Testis (tissue), 3 donors: Measurements from ENCODE around the gene SORCS3. TPM values are rescaled to one million over a fixed set of nuclear protein-coding genes. Genes with fewer than 3 reads are reported as not detected.

Source experiments
- DNase-seq: peaks from one replicate; pipeline ENCODE4 v3.0.0-alpha.2; 2019
- H3K27ac ChIP-seq, 2 donors: fragments of 200-600 bp; sonication (generic); one replicate each; pipeline ENCODE4 v1.5.1; 2019
- H3K27me3 ChIP-seq: fragments of 200-600 bp; sonication (generic); one replicate; pipeline ENCODE4 v1.5.1; 2019
- H3K36me3 ChIP-seq: fragments of 200-600 bp; sonication (generic); one replicate; pipeline ENCODE4 v1.5.1; 2017; ENCODE audit warnings: low read depth; ENCODE audit errors: missing control alignments
- H3K4me1 ChIP-seq: fragments of 200-600 bp; sonication (generic); one replicate; pipeline ENCODE4 v1.5.1; 2019
- H3K4me3 ChIP-seq, 2 donors: fragments of 200-600 bp; sonication (generic); one replicate each; pipeline ENCODE4 v1.5.1; 2017 to 2019
- H3K9me3 ChIP-seq: fragments of 200-600 bp; sonication (generic); one replicate; pipeline ENCODE4 v1.5.1; 2017
- CTCF ChIP-seq, 3 experiments: fragments of 450-650 bp in 2 of 3; fragments of 200-600 bp in 1 of 3; sonication (generic) in 1 of 3; IDR thresholded peaks; one replicate each; pipeline ENCODE4 v1.5.1; 2016 to 2019; ENCODE audit warnings: antibody characterized with exemption in 3 of 3, mild to moderate bottlenecking in 2 of 3, moderate library complexity in 1 of 3
- POLR2A ChIP-seq: fragments of 450-650 bp; IDR thresholded peaks from one replicate; pipeline ENCODE4 v1.6.1; 2017; ENCODE audit warnings: antibody characterized with exemption, mild to moderate bottlenecking, moderate library complexity
- WGBS, 2 donors: methylation state at CpG; one replicate each; pipeline ENCODE4 v1.1.5; 2018; 5-methylcytosine and 5-hydroxymethylcytosine counted together
- intact Hi-C: fragments of 100-400 bp; cut with DNase I; formaldehyde crosslinking; loops from one replicate; pipeline ENCODE4 v1.15.1; 2023; ENCODE audit warnings: low total_unique reads
- polyA plus RNA-seq: library from polyadenylated mRNA; stranded (reverse); fragments of 350-450 nt; fragmentation: Illumina TruSeq; extraction: RNeasy Lipid Tissue Mini Kit (QIAGEN cat#74804); gene quantifications from one replicate; pipeline ENCODE4 v1.2.3, GENCODE V29; 2014; ENCODE audit warnings: low read depth, low replicate concordance; ENCODE audit not compliant: insufficient read depth
- total RNA-seq, 2 donors: library from RNA; depleted of rRNA; stranded (reverse); fragments of >200 nt; gene quantifications; one replicate each; pipeline ENCODE4 v1.2.3, GENCODE V29; 2016

Gene SORCS3
- total and polyA plus RNA-seq, 3 donors from 2014 or later = 1.3 to 2.2 (median 1.7) TPM

DNA sequence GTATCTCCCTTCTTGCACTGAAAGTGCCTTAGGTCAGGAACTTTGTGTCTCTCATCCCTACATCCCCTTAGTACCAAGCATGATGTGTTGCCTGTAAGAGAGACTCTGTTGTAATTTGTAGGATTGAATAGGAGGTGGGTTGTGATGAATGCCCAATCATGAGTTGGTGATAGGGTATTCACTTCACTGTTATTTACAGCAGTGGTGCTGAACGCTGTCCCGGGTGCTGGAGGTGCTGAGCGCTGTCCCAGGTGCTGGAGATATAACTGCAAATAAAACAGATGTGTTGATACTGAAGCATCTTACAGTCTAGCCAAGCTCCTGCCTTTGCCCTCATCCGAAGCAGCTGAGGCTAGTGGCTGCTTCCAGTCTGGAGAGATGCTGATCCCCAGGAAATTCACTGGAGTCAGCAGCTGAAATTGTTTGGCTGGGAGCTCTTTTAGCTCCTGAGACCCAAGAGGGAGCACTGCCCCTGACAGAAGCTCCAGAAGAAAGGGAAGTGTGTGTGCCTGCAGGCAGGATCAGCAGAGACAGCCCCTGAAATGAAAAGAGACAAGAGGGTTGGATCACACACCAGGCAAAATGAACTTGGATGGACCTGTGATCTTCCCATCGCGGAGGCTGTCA is 183.4 kb downstream of the SORCS3 start:
- 36 to 43% methylated on average over 6 of the region's 6 CpGs for WGBS, 2 donors
- intact Hi-C loops = no loop called here
- no peak for TF ChIP-seq POLR2A
- no peak for TF ChIP-seq CTCF (IDR thresholded peaks at IDR 0.05)
- Histone ChIP-seq H3K36me3 (no peaks in the 10 kb centered on the region), H3K4me1 (no peaks in the 10 kb centered on the region), H3K27me3 (no peaks in the 10 kb centered on the region), H3K4me3 (no peak overlapping the region), H3K9me3 (no peaks in the 10 kb centered on the region), H3K27ac (no peak overlapping the region)
- DNase-seq = peak; percentile 64

DNA sequence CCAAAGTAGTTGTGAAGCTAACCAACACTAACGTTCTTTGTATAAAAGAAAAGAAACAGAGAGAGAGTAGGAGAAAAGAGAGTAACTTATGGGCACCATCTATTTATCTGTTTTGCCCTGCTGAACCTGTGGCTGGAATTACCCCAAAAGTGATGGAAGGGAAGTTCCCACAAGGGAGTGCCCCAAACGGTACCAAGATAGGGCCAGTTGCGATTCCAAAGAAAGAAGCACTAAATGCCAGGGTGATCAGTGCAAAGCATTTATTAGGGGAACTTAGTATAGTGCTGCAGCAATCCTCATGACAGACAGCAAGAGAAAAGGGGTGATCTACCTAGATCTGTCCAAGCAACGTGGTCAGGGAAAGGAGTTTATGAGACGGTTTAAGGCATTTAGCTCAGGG is 190.2 kb downstream of the SORCS3 start:
- intact Hi-C loops = no loop called here
- H3K27me3 ChIP-seq = no peaks in the 10 kb centered on the region
- DNase-seq = no peak
- no peak overlapping the region for H3K4me3 ChIP-seq
- no peaks in the 10 kb centered on the region for H3K36me3 ChIP-seq
- no peaks in the 10 kb centered on the region for H3K9me3 ChIP-seq
- 82 to 86% methylated on average over 5 of the region's 5 CpGs for WGBS, 2 donors
- H3K4me1 ChIP-seq = no peaks in the 10 kb centered on the region
- no peak overlapping the region for H3K27ac ChIP-seq
- no peak for TF ChIP-seq POLR2A

GRCh38 chr10:104834580-104834979 is 193.5 kb downstream of the SORCS3 start:
- Histone ChIP-seq H3K27me3 (no peaks in the 10 kb centered on the region), H3K36me3 (no peaks in the 10 kb centered on the region), H3K4me3 (no peak overlapping the region), H3K27ac (no peak overlapping the region), H3K4me1 (no peaks in the 10 kb centered on the region), H3K9me3 (no peaks in the 10 kb centered on the region)
- no peak for DNase-seq
- TF ChIP-seq CTCF (IDR thresholded peaks at IDR 0.05) (no peak), POLR2A (no peak)
- intact Hi-C loops = no loop called here
- 81 to 86% methylated on average over 1 of the region's 1 CpG for WGBS, 2 donors

DNA sequence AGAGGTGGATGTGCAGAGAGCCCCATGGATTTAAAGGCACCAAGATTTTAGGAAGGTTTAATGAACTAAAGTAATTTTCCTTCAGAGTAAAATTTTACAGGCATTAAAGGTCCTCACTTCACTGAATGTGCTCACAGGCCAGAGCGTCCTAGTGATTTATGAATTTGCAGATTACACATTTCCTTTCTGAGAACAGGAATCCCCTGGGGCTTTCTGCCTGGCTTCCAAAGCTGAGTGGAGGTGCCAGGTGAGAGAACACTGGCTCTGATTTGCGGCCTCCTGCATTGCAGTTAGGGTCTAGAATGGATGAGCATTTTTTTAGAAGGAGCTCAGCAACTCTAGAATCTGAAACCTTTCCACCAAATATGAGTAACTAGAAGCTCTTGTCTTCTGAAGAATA is 194.3 kb downstream of the SORCS3 start:
- 34 to 57% methylated on average over 2 of the region's 2 CpGs for WGBS, 2 donors
- TF ChIP-seq CTCF (IDR thresholded peaks at IDR 0.05) (no peak), POLR2A (no peak)
- Histone ChIP-seq H3K4me3 (no peak overlapping the region), H3K27ac (no peak overlapping the region), H3K9me3 (no peaks in the 10 kb centered on the region), H3K36me3 (no peaks in the 10 kb centered on the region), H3K4me1 (no peaks in the 10 kb centered on the region), H3K27me3 (no peaks in the 10 kb centered on the region)
- no peak for DNase-seq
- intact Hi-C loops = no loop called here

DNA sequence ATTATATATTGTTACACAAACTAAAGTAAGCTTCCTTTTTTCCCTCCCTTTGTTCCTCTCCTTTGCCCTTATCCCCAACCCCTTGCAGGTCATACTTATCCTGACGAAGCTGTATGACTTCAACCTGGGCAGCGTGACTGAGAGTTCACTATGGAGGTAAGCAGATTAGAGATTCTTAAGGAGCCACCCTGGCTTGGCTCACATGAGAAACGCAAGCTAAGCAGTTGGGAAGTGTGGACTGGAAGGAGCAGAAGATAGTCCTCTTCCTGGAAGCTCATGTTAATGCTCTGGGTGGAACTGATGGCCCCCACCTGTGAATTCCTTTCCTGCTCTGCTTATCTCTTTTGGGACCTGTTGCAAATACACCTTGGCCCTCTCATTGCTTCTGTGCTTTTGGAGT is 201.6 kb downstream of the SORCS3 start:
- no peak overlapping the region for H3K4me3 ChIP-seq
- intact Hi-C loops = no loop called here
- no peaks in the 10 kb centered on the region for H3K4me1 ChIP-seq
- WGBS, 2 donors = 84 to 91% methylated on average over 3 of the region's 3 CpGs
- H3K27me3 ChIP-seq = no peaks in the 10 kb centered on the region
- H3K27ac ChIP-seq = no peak overlapping the region
- H3K9me3 ChIP-seq = no peaks in the 10 kb centered on the region
- TF ChIP-seq POLR2A (no peak), CTCF (IDR thresholded peaks at IDR 0.05) (no peak)
- no peaks in the 10 kb centered on the region for H3K36me3 ChIP-seq
- DNase-seq = no peak
